LoVo (cell line): ENCODE measurements around the gene RIC1.
"Not testable (repeated sequence)": the region's sequence is repeated elsewhere in the genome, so short reads cannot be mapped to it uniquely, and the experiment has no call there.

Experiments
- DNase-seq: peaks from one replicate; pipeline ENCODE4 v3.0.0-alpha.2; 2016; ENCODE audit warnings: low spot score

Gene RIC1

DNA sequence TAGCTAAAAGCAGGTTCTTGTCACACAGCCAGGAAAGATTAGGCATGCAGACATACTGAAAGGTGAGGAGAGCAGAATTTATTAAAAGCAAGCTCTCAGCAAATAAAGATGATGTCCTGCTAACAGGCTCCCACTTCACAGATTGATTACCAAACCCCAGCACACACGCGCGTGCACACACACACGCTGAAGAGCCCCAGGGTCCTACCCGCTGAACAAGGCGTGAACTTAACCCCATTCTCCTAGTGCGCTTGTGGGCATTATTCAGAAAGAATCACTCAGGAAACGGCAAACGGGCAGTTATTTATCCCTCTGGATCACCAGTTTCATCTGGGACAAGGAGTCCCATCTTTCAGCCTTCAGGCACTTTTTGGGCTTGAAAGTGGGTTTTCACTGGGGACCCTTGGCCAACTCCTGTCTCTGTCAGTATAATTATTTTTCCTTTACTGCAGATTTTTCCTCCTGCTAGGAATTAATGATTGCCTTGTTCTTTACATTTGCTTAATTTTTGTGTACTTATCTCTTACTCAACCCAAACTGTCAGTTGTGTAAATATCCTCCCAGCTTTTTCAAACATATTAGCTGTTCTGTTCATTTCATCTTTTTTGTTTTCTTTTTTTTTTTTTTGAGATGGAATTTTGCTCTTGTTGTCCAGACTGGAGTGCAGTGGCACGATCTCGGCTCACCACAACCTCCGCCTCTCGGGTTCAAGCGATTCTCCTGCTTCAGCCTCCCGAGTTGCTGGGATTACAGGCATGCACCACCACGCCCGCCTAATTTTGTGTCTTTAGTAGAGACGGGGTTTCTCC, 92.6 kb downstream of the RIC1 start:
- DNase-seq: no peak

DNA sequence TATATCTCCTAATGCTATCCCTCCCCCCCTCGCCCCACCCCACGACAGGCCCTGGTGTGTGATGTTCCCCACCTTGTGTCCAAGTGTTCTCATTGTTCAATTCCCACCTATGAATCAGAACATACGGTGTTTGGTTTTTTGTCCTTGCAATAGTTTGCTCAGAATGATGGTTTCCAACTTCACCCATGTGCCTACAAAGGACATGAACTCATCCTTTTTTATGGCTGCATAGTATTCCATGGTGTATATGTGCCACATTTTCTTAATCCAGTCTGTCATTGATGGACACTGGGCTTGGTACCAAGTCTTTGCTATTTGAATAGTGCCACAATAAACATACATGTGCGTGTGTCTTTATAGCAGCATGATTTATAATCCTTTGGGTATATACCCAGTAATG, 93.8 kb downstream of the RIC1 start:
- not testable (repeated sequence) for DNase-seq

DNA sequence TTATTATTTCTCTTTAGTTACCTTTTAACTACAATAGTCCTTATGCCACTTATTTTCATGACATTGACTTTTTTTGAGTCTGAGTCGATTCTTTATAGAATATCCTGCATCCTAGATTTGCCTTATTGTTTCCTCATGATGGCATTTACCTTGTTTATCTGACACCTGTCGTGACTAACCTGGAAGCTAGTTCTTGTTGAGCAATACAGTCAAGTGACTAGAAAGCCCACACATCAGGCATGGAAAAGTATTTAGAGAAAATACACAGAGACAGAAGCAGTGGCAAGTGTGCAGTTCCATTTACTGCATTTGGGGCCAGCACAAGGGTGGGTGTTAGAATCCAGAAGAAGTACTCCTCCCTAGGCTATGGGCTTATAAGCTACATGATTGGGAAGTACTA, 106.2 kb downstream of the RIC1 start:
- DNase-seq: no peak

DNA sequence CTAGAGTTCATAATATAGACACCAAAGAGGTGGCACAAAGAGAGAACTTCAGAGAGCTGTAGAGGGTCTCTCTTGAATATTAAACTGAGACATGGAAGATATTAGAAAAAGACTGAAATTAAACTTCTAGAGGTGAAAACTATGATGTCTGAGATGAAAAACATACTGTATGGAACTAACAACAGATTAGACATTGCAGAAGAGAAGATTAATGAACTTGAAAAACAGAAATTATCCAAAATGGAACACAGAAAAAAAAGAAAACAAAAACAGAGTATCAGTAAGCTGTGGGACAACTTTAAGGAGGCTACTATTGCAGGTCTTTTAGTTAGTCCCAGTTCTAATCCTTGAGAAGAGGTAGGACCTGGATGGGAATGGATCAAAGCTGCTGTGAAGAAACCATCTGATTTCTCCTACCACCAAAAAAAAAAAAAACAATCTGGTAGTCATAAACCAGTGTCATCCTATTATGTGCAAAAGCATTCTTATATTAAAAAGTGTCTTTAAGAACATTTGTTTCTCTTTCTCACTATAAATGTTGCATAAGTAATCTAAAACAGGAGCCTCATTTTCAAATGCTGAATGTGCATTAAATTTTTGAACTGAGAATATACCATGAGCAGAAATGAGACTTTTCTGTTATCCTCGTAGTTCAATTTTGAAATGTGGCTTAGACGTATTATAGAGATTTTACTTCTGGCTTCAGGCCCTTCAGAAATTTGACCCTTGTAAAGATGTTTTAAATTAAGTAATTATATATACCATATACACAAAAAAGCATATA, 107.8 kb downstream of the RIC1 start:
- DNase-seq: no peak

DNA sequence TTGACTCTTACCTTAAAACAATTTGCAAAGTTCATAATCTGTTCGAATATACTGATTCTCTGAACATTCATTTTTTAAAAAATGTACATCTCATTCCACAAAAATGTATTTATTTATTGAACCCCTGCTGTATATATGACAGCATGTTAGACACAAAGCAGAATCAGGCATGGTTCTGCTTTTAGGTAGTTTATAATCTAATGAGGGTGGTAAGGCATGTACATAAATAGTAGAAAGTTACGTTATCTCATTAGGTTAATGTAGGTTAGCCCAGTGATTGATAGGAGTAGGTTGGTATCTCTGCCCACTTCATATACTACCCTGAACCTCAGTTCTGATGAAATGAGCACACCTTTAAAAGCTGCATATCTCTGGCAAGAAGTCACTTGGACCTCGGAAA, 114.2 kb downstream of the RIC1 start:
- no peak for DNase-seq

DNA sequence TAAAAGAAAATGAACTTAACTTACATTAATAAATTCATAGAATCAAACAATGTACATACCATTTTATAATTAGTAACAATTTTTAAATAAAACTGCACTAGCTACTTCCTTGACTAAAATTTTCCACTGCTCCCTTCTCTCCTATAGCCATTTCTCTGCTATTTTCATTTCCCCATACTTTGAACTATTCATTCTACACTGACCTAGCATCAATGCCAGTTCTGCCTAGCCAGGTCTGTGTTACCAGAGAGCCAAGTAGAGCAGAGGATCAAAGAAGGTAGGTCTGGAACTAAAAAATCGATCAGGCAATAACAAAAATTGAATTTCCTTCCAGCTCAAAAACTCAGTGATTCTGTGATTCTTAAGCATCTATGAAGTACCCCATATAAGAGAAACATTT, 119.5 kb downstream of the RIC1 start:
- no peak for DNase-seq

DNA sequence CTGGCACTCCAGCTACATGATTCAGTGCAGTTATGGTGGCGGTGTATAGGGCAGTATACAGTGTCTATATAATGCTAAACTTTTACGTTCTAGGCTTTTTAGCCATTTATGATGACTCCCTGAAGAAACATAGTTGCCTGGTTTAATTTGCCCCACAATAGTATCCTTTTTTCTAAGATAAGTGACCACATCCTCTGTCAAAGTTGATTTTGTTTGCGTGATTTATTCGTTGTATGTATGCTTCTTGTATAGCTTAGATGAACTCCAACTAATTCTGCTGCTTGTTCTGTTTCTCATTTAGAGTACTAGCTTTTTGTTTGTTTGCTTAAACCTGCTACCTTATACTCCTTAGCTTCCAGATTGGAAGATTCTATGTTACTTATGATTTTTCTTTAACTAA, 120.4 kb downstream of the RIC1 start:
- DNase-seq: no peak

DNA sequence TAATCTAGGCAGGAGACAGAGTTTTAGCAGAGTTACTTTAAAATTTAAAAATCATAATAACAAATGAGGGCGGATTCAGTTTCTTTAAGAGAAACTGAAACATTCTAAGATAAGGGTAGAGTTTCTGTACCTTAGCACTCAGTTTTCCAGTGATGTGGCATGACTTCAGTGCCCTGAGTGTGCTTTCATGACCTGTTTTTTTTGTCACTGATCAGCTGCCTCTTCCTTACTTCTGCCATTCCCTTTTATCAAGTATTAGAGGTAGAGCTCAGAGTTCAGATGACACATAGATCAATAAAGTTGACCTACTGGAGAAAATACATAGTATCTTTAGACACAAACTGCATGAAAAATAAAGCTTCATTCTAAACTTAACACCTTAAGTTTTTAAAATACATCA, 121.7 kb downstream of the RIC1 start:
- DNase-seq: no peak

DNA sequence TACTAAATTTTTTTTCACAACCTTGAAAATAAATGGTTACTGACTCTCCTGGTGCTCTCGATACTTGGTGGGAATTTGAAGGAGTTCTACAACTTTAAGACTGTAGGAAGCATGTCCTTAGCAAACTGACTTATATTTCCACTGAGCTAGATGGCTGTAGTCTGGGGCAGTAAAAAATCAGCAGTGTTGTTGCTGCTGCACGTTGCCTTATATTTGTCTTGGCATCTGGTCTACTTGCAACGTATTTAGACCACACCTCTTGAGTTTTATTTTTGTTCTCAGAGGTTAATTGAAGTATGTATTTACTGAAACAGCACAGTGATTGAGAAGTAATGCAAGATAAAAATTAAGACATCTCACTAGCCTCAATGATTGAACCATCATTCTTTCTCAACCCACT, 127.7 kb downstream of the RIC1 start:
- no peak for DNase-seq

DNA sequence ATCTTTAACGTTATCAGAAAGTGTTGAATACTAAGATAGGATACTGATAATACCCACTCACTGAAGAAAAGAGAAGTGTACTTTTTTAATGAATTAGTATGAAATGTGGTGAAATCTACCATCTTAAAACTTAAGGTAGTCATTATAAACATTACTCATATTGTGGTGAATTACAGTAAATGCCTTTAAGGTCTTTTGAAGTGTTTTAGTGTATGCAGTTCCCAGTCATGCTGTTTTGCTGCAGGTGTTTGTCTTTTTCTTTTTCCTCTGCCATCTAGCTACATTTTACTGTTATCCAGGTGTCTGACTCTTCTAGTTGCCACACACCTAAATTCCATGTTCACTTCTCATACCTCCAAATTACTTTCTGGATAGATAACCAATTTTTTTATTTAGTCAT, 131.4 kb downstream of the RIC1 start:
- no peak for DNase-seq

DNA sequence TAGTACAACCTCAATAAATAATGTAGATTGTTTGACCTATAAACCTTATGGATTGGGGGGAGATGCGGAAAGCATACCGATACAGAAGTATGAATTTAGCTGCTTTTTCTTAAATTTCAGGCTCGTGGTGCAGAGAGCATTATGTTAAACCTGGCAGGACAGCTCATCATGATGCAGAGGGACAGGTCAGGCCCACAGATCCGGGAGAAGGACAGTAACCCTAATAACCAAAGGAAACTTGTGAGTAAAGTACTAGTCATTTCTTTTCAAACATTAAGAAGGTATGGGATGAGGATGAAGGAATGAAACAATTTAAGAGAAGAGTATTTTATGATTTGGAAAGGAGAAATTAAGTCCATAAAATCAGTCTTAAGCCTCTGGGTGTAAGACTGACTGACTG, 133.5 kb downstream of the RIC1 start:
- DNase-seq: no peak

DNA sequence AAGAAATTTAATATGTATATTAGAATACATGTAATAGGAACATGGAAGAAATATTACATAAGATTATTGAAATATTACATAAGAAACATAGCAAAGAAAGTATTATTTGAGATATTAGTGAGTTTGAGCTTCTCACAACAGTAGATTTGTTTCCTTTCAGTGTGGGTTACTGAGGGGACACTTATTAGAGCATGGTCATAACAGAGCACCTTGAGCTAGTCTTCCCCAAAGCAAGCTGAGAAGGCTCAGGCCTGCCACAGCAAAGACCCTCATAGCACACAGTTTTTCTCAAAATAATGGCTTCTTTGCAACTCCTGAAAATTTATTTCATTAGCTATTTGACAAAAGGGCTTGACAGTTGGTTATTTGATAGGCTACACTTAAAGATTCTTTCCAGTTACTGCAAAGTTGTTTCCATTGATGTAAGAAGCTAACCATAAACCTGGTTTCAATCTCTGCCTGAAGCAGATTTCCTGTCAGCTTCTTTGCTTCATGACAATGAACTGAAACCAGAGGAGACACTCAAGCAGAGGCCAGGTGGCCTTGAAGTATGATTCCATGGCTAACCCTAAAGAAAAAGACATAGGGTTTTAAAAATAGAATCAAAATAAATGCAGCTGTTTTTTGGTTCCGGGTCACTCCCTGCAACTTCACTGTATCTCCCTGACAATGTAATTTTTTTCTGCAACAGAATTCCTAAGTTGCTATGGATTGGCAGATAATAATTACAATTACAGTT, 135.4 kb downstream of the RIC1 start:
- no peak for DNase-seq

DNA sequence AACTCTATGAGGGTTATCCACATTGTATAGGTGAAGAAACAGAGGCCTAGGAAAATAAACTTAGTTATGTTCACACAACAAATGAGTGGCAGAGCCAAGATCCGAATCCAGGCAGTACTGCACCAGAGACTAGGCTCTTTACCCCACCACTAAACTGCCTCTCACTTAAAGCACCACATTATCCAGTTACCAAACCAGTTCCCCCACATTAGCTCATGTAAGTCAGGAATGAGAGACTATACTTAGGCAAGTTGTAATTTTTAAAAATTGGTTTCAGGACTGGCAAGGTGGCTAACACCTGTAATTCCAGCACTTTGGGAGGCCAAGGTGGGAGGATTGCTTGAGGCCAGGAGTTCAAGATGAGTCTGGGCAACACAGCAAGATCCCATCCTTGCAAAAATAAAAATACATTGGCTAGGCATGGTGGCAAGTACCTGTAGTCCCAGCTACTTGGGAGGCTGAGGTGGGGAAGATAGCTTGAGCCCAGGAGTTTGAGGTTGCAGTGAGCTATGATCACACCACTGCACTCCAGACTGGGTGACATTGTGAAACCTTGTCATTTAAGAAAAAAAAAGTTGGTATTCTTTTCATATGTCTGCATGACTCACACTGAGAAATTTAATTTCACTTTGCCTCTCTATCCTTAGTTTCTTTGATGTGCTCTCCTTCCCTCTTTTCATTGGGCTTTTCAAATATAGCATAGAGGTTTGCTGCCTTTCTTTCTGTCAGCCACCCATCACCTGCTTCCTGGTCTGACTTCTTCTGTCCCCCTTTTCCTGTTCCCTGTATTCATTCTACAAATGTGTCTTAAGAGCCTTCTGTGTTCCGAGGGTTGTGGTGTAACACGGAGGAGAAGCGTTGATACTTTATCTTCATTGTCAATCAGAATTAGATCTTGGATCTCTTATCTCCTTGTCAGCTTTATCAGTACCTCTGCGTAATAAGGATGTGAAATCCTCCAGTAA, 139.3 kb downstream of the RIC1 start:
- DNase-seq: no peak

DNA sequence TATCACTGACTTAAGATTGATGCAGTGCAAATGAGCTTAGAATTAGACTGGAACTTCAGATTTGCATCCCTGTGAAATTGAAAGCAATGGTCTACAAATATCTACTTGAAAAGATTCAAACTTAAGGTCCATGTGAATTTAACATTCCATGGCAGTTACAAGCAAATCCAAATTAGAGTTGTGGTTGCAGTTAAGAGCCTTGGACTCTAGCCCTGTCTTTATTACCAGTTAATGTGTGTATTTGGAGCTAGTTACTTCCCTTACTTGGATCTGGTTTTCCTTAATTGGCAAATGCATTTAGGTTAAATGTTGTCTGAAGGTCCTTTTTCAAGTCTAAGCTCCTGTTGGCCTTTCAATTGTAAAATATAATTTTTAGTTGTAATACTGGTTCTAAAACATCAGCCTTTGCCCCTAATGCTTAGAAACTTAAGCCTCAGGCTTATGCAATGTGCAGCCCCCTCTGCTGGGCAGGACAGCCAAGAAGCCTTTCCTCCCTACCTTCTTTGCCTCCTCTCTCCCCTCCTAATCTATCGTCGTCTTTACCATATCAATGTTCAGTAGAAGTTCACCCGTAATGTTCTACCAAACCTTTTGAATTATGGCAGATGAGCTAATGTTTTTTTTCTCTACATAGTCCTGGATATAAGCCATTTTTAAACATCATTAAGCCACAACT, 144.6 kb downstream of the RIC1 start:
- no peak for DNase-seq

DNA sequence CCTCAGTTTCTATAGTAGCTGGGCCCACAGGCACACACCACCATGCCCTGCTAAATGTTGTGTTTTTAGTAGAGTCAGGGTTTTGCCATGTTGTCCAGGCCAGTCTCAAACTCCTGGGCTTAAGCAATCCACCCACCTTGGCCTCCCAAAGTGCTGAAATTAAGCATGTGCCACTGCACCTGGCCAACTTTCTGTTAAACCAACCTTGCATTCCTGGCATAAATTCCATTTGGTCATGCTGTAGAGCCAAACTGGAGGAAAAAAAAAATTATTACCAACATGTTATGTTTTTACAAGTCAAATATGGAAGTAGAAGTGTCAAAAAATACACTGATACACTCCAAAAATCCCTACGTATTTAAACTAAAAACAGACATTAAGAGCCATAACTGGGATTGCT, 149.9 kb downstream of the RIC1 start:
- no peak for DNase-seq

DNA sequence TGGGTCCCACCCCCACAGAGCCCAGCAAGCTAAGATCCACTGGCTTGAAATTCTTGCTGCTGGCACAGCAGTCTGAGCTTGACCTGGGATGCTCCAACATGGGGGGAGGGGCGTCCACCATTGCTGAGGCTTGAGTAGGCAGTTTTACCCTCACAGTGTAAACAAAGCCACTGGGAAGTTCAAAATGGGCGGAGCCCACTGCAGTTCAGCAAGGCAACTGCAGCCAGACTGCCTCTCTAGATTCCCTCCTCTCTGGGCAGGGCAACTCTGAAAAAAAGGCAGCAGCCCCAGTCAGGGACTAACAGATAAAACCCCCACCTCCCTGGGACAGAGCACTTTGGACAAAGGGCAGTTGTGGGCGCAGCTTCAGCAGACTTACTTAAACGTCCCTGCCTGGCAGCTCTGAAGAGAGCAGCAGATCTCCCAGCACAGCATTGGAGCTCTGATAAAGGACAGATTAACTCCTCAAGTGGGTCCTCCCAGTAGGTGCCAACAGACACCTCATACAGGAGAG, 150.9 kb downstream of the RIC1 start:
- not testable (repeated sequence) for DNase-seq

DNA sequence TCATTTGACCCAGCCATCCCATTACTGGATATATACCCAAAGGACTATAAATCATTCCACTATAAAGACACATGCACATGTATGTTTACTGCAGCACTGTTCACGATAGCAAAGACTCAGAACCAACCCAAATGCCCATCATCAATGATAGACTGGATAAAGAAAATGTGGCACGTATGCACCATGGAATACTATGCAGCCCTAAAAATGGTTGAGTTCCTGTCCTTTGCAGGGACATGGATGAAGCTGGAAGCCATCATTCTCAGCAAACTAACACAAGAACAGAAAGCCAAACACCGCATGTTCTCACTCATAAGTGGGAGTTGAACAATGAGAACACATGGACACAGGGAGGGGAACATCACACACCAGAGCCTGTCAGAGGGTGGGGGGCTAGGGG, 154.5 kb downstream of the RIC1 start:
- not testable (repeated sequence) for DNase-seq

DNA sequence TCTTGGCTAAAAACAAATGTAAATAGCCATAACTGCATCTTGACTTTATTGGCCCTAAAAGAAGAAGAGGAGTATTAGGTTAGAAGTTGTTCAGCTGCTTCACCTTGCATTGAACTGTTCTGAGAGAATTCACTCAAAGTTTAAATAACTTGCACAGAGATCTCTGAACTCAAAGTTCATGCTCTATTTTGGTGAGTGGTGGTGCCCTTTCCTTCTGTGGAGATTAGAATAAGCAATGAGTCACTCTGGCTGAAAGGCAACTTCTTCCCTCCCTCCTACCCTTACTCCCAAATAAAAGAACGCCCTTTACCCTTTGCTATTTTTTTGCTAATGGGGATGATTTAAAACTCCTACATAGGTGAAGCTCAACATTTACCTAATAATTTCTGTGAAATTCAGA, 155.1 kb downstream of the RIC1 start:
- DNase-seq: no peak

DNA sequence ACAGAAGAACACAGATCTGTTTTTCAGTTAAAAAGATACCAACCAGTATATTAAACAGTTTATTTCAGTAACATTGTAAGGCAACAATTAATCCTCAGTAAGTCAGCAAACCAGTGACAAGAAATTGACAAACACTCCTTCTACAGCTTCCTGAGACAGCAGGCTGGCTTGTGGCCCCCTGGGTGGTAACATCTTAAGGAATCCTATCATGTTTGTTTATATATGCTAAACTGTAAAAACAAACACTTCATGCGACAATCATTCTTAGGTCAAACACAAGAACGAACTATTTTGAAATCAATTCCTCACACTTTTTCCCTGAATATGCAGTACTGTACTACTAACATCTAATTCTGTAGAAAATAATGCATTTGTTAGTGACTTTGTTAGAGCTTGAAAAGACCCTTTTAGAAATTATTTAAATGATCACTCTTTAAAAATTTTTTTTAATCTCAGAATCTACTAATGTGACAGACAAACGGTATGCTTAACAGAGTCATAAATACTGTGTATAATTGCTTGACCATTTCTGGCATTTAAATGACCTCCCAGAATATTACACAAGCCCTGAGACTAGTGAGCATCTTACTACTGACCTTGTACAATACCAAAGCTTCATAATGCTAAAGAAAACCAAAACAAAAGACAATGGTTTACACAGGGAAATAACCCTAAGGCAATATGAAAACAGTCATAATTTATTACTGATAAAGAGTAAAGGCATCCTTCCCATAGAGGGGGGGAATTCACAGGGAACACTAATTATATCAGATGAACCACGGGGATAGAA, 155.8 kb downstream of the RIC1 start:
- no peak for DNase-seq
